Caco-2 (cell line): Measurements from ENCODE around the gene SUN1. TPM values are rescaled to one million over a fixed set of nuclear protein-coding genes. Genes with fewer than 3 reads are reported as not detected.

ENCODE experiments used
- Bru-seq: library from RNA; stranded (reverse); fragments of 400-500 nt; gene quantifications from one replicate; lab custom pipeline; 2021; lab: Mats Ljungman, UMichigan
- BruChase-seq, 2 experiments: library from RNA; stranded (reverse); fragments of 400-500 nt; gene quantifications; one replicate each; lab custom pipeline; 2021; lab: Mats Ljungman, UMichigan
- BruUV-seq: library from RNA; stranded (reverse); fragments of 400-500 nt; replicated peaks from 2 replicates; lab custom pipeline; 2021; lab: Mats Ljungman, UMichigan
- CTCF ChIA-PET: fragments of 300-600 bp; sonication (Branson Sonifier 250); formaldehyde crosslinking; loops from one replicate; lab custom pipeline; 2022; ENCODE audit warnings: antibody characterized with exemption; lab: Charles Lee
- POLR2A ChIA-PET: fragments of 300-600 bp; sonication (Branson Sonifier 250); formaldehyde crosslinking; loops from one replicate; lab custom pipeline; 2022; ENCODE audit warnings: antibody characterized with exemption; lab: Charles Lee
- DNase-seq, 2 experiments: peaks; one replicate each; pipeline versions ENCODE4 v3.0.0 to v3.0.0-alpha.2; 2020 to 2022
- H3K27me3 ChIP-seq: replicated peaks from 2 replicates; pipeline ENCODE4 v1.6.0; 2011; ENCODE audit warnings: low read length; ENCODE audit not compliant: control insufficient read depth, insufficient read depth
- H3K36me3 ChIP-seq: 2 replicates; pipeline ENCODE4 v1.5.1; 2011; ENCODE audit warnings: low read length; ENCODE audit not compliant: control insufficient read depth, insufficient read depth
- H3K4me1 ChIP-seq: fragments of 250-450 bp; sonication (Bioruptor Pico); 2 replicates; pipeline ENCODE4 v1.5.1; 2020; ENCODE audit warnings: mild to moderate bottlenecking
- H3K4me3 ChIP-seq: 2 replicates; pipeline ENCODE4 v1.5.1; 2011; ENCODE audit warnings: low read depth, mild to moderate bottlenecking, control low read depth, low read length
- H3K9me3 ChIP-seq: fragments of 250-450 bp; sonication (Bioruptor Pico); 2 replicates; pipeline ENCODE4 v1.5.1; 2020; ENCODE audit warnings: mild to moderate bottlenecking, moderate library complexity
- H3K27ac Mint-ChIP-seq: one replicate; pipeline ENCODE4 v1.8.0; 2022; ENCODE audit warnings: mixed read lengths; ENCODE audit not compliant: unreplicated experiment
- H3K27me3 Mint-ChIP-seq: one replicate; pipeline ENCODE4 v1.8.0; 2022; ENCODE audit warnings: mixed read lengths; ENCODE audit not compliant: insufficient read depth, unreplicated experiment
- H3K36me3 Mint-ChIP-seq: one replicate; pipeline ENCODE4 v1.8.0; 2022; ENCODE audit warnings: mild to moderate bottlenecking, mixed read lengths; ENCODE audit not compliant: insufficient read depth, unreplicated experiment
- H3K4me1 Mint-ChIP-seq: one replicate; pipeline ENCODE4 v1.8.0; 2022; ENCODE audit warnings: low read depth, mixed read lengths; ENCODE audit not compliant: unreplicated experiment
- H3K4me3 Mint-ChIP-seq: one replicate; pipeline ENCODE4 v1.8.0; 2022; ENCODE audit warnings: mild to moderate bottlenecking, moderate library complexity, mixed read lengths; ENCODE audit not compliant: unreplicated experiment
- H3K9me3 Mint-ChIP-seq: one replicate; pipeline ENCODE4 v1.8.0; 2022; ENCODE audit warnings: mixed read lengths; ENCODE audit not compliant: unreplicated experiment
- CTCF ChIP-seq, 2 experiments: fragments of 200-600 bp in 1 of 2; IDR thresholded peaks; 1 replicate in 1 of 2; 2 replicates in 1 of 2; pipeline versions ENCODE4 v1.5.1 to v1.8.0; 2011 to 2022; ENCODE audit warnings: antibody characterized with exemption in 1 of 2, control low read depth in 1 of 2, inconsistent platforms in 1 of 2, low read depth in 1 of 2, low read length in 1 of 2, mild to moderate bottlenecking in 1 of 2, moderate library complexity in 1 of 2; ENCODE audit not compliant: insufficient read depth in 1 of 2, severe bottlenecking in 1 of 2, unreplicated experiment in 1 of 2
- intact Hi-C: fragments of 100-400 bp; cut with micrococcal nuclease; formaldehyde crosslinking; loops from one replicate; pipeline ENCODE4 v1.10.0; 2022; ENCODE audit not compliant: unreplicated experiment
- long read RNA-seq: library from polyadenylated mRNA; stranded (forward); transcript quantifications from one replicate; pipeline ENCODE4 v2.0.0, GENCODE V29; 2022
- total RNA-seq: library from RNA; stranded (reverse); gene quantifications from 2 replicates; pipeline ENCODE4 v1.2.3, GENCODE V29; 2022

The SUN1 gene
- total RNA-seq (141 and 146 TPM in 2 replicates), Bru-seq, nascent RNA (percentile 80 among the genes with signal in this experiment), BruChase-seq, experiment 1, labeled RNA remaining after a 2-hour chase (percentile 89 among the genes with signal in this experiment), BruChase-seq, experiment 2, labeled RNA remaining after a 6-hour chase (percentile 94 among the genes with signal in this experiment)
- long read RNA-seq, partial matches to known transcripts = 42 of 133 reads
- long read RNA-seq, other reads (novel, unspliced or antisense) = 90 of 133 reads

GRCh38 chr7:832167-832967, at the start of gene SUN1:
SUN1 (plus strand) TSS chr7:832476; CDS start chr7:832525, 49 bp downstream.
- no TSS peak for BruUV-seq
- Mint-ChIP-seq H3K4me3 (no peak within 1 kb of the TSS), H3K27ac (peak within 1 kb of the TSS; percentile 26), H3K4me1 (peaks cover 23% of the 10 kb centered on the region), H3K27me3 (no peaks in the 10 kb centered on the region), H3K9me3 (no peaks in the 10 kb centered on the region), H3K36me3 (peaks cover 70% of the 10 kb centered on the region)
- TF ChIP-seq CTCF (IDR thresholded peaks at IDR 0.05; ENCODE audit: insufficient read depth in 1 of 2, low read depth in 1 of 2, low read length in 1 of 2, severe bottlenecking in 1 of 2, unreplicated experiment in 1 of 2) = no peak
- intact Hi-C loops = no loop called here
- Histone ChIP-seq H3K4me3 (no peak within 1 kb of the TSS), H3K4me1 (peaks cover 21% of the 10 kb centered on the region), H3K36me3 (peaks cover 5% of the 10 kb centered on the region; the same call in 1 of the 2 replicates), H3K27me3 (no peaks in the 10 kb centered on the region), H3K9me3 (no peaks in the 10 kb centered on the region)
- POLR2A ChIA-PET = no interaction called here
- DNase-seq = peak in 1 of 2 experiments; percentile 22
- CTCF ChIA-PET = interaction anchor here (0.8 to 1.7 kb wide), 2 partner anchors 28 to 42 kb away, joined by 3 to 5 read pairs; no protein-coding TSS in a partner anchor

- Mint-ChIP-seq H3K9me3 (no peaks in the 10 kb centered on the region), H3K4me1 (no peaks in the 10 kb centered on the region), H3K27ac (no peak overlapping the region), H3K4me3 (no peak overlapping the region), H3K27me3 (no peaks in the 10 kb centered on the region), H3K36me3 (peaks cover 69% of the 10 kb centered on the region)
- no TSS peak for BruUV-seq
- ChIA-PET POLR2A (no interaction called here), CTCF (no interaction called here)
- no peaks in the 10 kb centered on the region for H3K9me3 ChIP-seq
- TF ChIP-seq CTCF (IDR thresholded peaks at IDR 0.05; ENCODE audit: insufficient read depth in 1 of 2, low read depth in 1 of 2, low read length in 1 of 2, severe bottlenecking in 1 of 2, unreplicated experiment in 1 of 2) = no peak
- no peaks in the 10 kb centered on the region for H3K27me3 ChIP-seq
- intact Hi-C loops = no loop called here
- H3K4me1 ChIP-seq = no peaks in the 10 kb centered on the region
- no peak overlapping the region for H3K4me3 ChIP-seq
- peaks cover 1% of the 10 kb centered on the region for H3K36me3 ChIP-seq
- no peak for DNase-seq
Measured at GRCh38 chr7:782718-783449, 49.4 kb upstream of the SUN1 start.
